Epithelial cell of proximal tubule (primary cell): ENCODE data around the gene PCDHAC2. TPM values are rescaled to one million over a fixed set of nuclear protein-coding genes. Genes with fewer than 3 reads are reported as not detected.
A peak's percentile ranks its signal among the peaks of the same experiment; 100 is the strongest.

ENCODE experiments used
- DNase-seq: peaks from one replicate; pipeline ENCODE4 v3.0.0-alpha.2; 2011; ENCODE audit warnings: low read depth
- H3K4me3 ChIP-seq: 2 replicates; pipeline ENCODE4 v1.5.1; 2011; ENCODE audit warnings: low read depth, mild to moderate bottlenecking, low read length
- total RNA-seq: library from RNA; depleted of rRNA; stranded (reverse); fragments of >200 nt; gene quantifications from 2 replicates; pipeline ENCODE4 v1.2.3, GENCODE V29; 2015
- TF ChIP-seq, protein P1 (sequence below): conservative IDR thresholded peaks from 2 replicates; pipeline ENCODE4 v1.5.1; 2012; ENCODE audit warnings: low read depth, mild to moderate bottlenecking, low read length

The PCDHAC2 gene
- total RNA-seq, 1 donor from 2014 or later, result not detected

GRCh38 chr5:141001844-141002604, 35.7 kb downstream of the PCDHAC2 start:
- DNase-seq, result no peak
- H3K4me3 ChIP-seq, result peak overlapping the region; percentile 54
- TF ChIP-seq, protein P1, sequence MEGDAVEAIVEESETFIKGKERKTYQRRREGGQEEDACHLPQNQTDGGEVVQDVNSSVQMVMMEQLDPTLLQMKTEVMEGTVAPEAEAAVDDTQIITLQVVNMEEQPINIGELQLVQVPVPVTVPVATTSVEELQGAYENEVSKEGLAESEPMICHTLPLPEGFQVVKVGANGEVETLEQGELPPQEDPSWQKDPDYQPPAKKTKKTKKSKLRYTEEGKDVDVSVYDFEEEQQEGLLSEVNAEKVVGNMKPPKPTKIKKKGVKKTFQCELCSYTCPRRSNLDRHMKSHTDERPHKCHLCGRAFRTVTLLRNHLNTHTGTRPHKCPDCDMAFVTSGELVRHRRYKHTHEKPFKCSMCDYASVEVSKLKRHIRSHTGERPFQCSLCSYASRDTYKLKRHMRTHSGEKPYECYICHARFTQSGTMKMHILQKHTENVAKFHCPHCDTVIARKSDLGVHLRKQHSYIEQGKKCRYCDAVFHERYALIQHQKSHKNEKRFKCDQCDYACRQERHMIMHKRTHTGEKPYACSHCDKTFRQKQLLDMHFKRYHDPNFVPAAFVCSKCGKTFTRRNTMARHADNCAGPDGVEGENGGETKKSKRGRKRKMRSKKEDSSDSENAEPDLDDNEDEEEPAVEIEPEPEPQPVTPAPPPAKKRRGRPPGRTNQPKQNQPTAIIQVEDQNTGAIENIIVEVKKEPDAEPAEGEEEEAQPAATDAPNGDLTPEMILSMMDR, result no peak

GRCh38 chr5:141002605-141002965, 36.3 kb downstream of the PCDHAC2 start:
- H3K4me3 ChIP-seq, result no peak overlapping the region
- TF ChIP-seq, protein P1, result no peak
- DNase-seq, result no peak

DNA sequence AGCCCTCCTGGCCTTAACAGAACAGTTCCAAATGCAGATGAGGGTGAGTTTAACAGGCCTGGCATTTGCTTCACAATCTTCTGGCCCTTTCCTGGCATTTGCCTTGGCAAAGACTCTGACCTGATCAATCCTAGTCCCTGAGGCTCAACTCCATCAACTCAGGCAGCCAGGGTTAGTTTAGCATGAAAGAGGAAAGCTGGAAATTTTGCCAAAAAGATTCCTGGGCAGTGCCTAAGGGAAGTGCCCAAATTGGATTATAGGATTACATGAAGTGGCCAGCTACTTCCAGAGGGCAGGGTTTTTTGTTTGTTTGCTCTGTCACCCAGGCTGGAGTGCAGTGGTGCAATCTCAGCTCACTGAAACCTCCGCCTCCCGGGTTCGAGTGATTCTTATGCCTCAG, 36.8 kb downstream of the PCDHAC2 start:
- no peak for DNase-seq
- no peak overlapping the region for H3K4me3 ChIP-seq
- TF ChIP-seq, protein P1, result no peak

GRCh38 chr5:141003791-141004611, 37.7 kb downstream of the PCDHAC2 start:
- no peak overlapping the region for H3K4me3 ChIP-seq
- DNase-seq, result peak; percentile 58
- TF ChIP-seq, protein P1, result no peak

DNA sequence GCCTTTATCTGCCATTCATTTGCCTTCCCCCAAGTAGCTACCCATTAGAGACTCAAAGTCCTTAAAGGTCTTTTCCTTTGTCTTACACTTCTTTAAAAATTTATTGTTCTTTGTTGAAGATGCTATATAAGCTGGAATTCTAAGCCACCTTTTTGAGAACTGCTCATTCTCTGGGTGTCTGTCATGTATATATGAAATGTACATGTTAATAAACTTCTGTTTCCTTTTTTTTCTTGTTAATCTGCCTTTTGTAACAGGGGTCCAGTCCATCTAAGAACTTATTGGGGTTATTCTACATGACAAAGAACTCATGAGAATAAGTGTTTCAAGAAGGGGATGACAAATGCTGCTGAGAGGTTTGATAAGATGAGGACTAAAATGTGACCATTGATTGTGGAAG, 41.5 kb downstream of the PCDHAC2 start:
- no peak overlapping the region for H3K4me3 ChIP-seq
- no peak for DNase-seq
- TF ChIP-seq, protein P1, result no peak

GRCh38 chr5:141010047-141010793, 43.9 kb downstream of the PCDHAC2 start:
- no peak for DNase-seq
- TF ChIP-seq, protein P1, result no peak
- no peak overlapping the region for H3K4me3 ChIP-seq
